Skeletal muscle tissue (tissue), 4 donors: ENCODE data around the gene RAPGEF4. TPM values are rescaled to one million over a fixed set of nuclear protein-coding genes. Genes with fewer than 3 reads are reported as not detected.

Experiments
- H3K27ac ChIP-seq: one replicate; pipeline ENCODE4 v1.7.0; 2013; ENCODE audit warnings: mild to moderate bottlenecking, low read depth, low read length, inconsistent platforms
- H3K27me3 ChIP-seq, 3 donors: one replicate each; pipeline ENCODE4 v1.7.0; 2013; ENCODE audit warnings: low read length in 3 of 3; ENCODE audit not compliant: control insufficient read depth in 3 of 3, insufficient read depth in 3 of 3
- H3K36me3 ChIP-seq, 3 donors: one replicate each; pipeline ENCODE4 v1.7.0; 2013; ENCODE audit warnings: low read length in 3 of 3; ENCODE audit not compliant: control insufficient read depth in 3 of 3, insufficient read depth in 3 of 3
- H3K4me1 ChIP-seq, 3 donors: one replicate each; pipeline ENCODE4 v1.7.0; 2013; ENCODE audit warnings: low read length in 3 of 3, mild to moderate bottlenecking in 3 of 3; ENCODE audit not compliant: control insufficient read depth in 3 of 3, insufficient read depth in 3 of 3
- H3K4me3 ChIP-seq, 3 donors: one replicate each; pipeline ENCODE4 v1.7.0; 2013; ENCODE audit warnings: low read length in 3 of 3
- H3K9ac ChIP-seq, 3 donors: one replicate each; pipeline ENCODE4 v1.7.0; 2013; ENCODE audit warnings: low read length in 3 of 3, mild to moderate bottlenecking in 3 of 3, moderate library complexity in 2 of 3, low read depth in 1 of 3
- H3K9me3 ChIP-seq, 3 donors: one replicate each; pipeline ENCODE4 v1.7.0; 2013; ENCODE audit warnings: low read length in 3 of 3; ENCODE audit not compliant: control insufficient read depth in 3 of 3
- total RNA-seq: library from RNA; depleted of rRNA; stranded (reverse); fragments of >200 nt; gene quantifications from one replicate; pipeline ENCODE4 v1.2.3, GENCODE V29; 2014
- donor health status: Osteomylitis.

Gene RAPGEF4
- total RNA-seq, 1 donor from 2014 or later, result 5.7 TPM

DNA sequence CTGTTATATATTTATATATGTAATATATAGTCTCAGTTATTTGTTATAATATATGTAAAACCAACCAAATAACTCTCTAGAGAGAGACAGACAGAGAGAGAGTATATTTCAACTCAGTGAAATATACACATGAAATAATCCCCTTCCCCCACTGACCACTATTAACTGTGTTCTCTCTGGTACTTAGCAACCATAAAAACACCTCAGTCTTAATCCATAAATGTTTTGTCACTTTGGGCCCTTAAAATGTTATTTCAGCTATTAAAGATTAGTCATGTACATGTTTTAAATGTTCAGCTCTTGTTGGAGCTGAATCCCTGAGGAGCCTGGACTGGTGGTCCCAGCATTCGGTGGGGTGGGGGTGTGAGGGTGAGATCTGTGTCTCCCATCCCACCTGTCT lies 217.8 kb downstream of the RAPGEF4 start:
- Histone ChIP-seq H3K4me1 (no peaks in the 10 kb centered on the region), H3K9me3 (no peaks in the 10 kb centered on the region), H3K36me3 (no peaks in the 10 kb centered on the region), H3K9ac (no peak overlapping the region), H3K27ac (no peak overlapping the region), H3K4me3 (no peak overlapping the region), H3K27me3 (no peaks in the 10 kb centered on the region)

DNA sequence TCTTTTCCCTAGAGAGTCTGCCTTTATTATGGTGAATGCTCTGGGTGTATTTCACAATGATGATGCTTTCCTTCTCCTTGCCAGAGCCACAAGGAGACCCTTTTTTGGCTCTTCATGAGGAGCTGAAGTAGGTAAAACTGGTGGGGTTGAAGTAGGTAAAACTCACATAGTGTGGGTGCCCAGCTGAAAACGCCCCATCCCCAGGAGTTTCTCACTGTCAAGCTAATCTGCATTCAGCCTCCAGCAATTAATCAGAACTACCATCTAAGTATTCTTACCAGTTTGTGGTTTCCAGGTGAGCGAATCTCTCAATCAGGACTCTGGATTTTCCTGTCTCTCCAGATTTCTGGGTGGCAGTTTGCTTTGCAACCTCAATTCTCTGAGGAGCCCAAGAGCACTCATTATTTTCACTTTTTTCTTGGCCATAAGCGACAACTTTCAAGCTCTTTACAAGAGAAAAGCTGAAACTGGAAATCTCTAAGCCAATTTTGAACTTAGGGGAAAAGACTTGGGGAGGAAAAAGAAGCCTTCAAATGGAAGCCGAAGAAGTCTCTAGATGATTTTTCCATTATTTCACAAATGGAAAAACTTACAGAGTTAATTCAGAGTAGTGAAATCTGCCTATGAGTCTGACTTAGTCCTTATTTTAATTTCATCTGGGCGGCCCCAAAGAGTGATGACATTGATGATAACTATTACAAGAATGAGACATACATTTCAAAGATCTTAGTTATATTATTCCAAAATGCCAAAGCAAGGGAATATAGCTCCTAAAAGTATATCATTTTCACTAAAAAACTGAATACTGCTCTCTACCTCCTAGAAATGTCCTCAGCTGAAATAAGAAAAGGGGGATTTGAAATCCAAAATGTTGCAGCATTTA lies 218.6 kb downstream of the RAPGEF4 start:
- Histone ChIP-seq H3K36me3 (no peaks in the 10 kb centered on the region), H3K9ac (no peak overlapping the region), H3K4me3 (no peak overlapping the region), H3K27me3 (no peaks in the 10 kb centered on the region), H3K4me1 (no peaks in the 10 kb centered on the region), H3K27ac (no peak overlapping the region), H3K9me3 (no peaks in the 10 kb centered on the region)

DNA sequence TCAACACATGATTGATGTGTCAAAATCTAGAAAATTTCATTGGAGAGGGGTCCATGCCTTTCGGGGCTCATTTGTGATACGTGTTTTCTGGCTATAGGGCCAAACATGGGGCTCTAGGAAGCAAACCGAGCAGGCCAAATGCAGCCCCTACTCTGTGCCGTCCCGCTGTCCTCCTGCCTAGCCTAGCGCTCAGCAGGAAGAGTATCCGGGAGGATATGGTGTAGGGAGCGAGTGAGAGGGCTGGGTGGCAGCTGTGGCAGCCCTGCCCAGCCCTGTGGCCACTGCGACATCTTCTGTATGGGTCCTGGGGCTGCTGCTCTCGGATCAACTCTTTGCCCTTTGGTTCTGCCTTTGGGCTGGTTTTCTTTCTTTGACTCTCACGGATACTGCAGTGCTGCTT lies 219.9 kb downstream of the RAPGEF4 start:
- H3K9ac ChIP-seq, result no peak overlapping the region
- H3K27ac ChIP-seq, result no peak overlapping the region
- no peaks in the 10 kb centered on the region for H3K9me3 ChIP-seq
- no peaks in the 10 kb centered on the region for H3K27me3 ChIP-seq
- no peak overlapping the region for H3K4me3 ChIP-seq
- H3K4me1 ChIP-seq, result no peaks in the 10 kb centered on the region
- no peaks in the 10 kb centered on the region for H3K36me3 ChIP-seq

DNA sequence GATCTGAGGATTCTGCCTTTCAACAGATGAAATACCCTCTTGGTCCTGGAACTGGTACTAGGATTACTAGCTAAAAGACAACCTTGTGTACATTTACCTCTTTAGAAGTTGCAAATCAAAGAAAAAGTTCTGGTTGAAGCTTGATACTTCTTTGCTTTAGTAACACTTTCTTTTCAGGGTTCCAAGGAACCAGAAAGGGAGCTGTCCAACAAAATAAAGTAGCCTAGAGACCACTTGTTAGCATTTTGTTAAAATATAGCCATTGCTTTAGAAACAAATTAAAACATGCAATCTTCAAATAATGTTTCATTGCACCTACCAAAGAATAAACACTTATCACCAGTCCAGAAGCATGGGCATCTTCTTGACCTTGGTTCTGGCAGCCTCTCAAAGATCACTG lies 222.1 kb downstream of the RAPGEF4 start:
- H3K4me3 ChIP-seq, result no peak overlapping the region
- no peaks in the 10 kb centered on the region for H3K9me3 ChIP-seq
- H3K27ac ChIP-seq, result no peak overlapping the region
- no peaks in the 10 kb centered on the region for H3K27me3 ChIP-seq
- no peak overlapping the region for H3K9ac ChIP-seq
- H3K4me1 ChIP-seq, result no peaks in the 10 kb centered on the region
- H3K36me3 ChIP-seq, result no peaks in the 10 kb centered on the region

DNA sequence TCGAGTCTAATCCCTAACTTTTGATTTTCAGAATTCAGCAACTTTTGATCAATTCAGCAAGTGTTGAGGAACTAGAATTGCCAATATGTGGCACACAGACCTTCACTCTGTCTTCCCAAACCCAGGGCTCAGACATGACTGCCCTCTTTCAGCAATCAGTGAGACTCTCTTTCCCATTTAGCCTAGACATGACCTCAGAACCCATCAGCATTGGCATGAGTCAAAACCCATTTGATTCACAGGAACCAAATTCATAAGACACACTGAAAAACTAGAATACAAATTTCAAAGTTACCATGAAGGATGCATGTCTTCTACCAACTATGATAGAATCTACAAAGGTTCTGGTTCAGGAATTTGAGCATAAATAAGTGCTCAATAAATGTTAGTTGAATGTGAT lies 226.4 kb downstream of the RAPGEF4 start:
- H3K9ac ChIP-seq, result no peak overlapping the region
- no peaks in the 10 kb centered on the region for H3K27me3 ChIP-seq
- no peaks in the 10 kb centered on the region for H3K9me3 ChIP-seq
- H3K4me1 ChIP-seq, result peaks cover under 1 to 3% (median 3%) of the 10 kb centered on the region in 3 donors
- no peak overlapping the region for H3K4me3 ChIP-seq
- no peak overlapping the region for H3K27ac ChIP-seq
- H3K36me3 ChIP-seq, result no peaks in the 10 kb centered on the region

DNA sequence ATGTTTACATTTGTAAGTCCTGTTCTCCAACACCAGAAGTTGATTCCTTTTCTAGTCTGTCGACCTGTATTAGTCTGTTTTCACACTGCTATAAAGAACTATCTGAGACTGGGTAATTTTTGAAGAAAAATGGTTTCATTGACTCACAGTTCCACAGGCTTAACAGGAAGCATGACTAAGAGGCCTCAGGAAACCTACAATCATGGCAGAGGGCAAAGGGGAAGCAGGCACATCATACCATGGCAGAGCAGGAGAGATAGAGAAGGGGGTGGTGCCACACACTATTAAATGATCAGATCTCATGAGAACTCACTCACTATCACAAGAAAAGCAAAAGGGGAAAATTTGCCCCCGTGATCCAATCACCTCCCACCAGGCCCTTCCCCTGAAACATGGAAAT lies 227.2 kb downstream of the RAPGEF4 start:
- peaks cover 7 to 11% (median 10%) of the 10 kb centered on the region in 3 donors for H3K4me1 ChIP-seq
- no peak overlapping the region for H3K27ac ChIP-seq
- H3K9me3 ChIP-seq, result no peaks in the 10 kb centered on the region
- no peak overlapping the region for H3K9ac ChIP-seq
- no peaks in the 10 kb centered on the region for H3K36me3 ChIP-seq
- no peaks in the 10 kb centered on the region for H3K27me3 ChIP-seq
- no peak overlapping the region for H3K4me3 ChIP-seq

DNA sequence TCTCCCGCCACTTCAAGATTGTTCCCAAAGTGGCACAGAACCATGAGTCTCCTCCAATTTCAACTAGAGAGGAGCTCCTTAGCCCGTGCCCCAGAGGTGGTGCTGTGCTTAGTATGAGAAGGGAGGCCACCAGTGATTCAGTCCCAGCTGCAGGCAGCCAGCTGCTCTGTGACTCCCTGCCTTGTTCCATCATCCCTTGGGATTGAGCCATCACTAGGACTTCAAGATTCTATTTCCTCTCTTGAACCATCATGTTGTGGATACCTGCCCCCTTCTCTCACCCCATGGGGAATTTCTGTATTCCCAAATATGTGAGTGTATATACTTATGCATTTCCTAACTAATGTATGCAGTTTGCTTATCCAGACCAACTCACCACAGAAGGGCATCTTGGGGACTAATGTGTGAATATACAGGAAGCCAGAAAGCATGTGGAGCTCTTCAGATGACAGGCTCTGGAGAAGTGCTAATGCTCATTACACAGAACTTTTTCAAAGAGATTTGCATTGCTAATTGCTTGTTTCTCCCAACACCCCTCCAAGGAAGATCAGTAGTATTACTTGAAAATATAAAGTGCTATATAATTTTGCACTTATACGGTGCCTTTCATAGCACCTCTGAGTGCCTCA lies 229.0 kb downstream of the RAPGEF4 start:
- Histone ChIP-seq H3K36me3 (no peaks in the 10 kb centered on the region), H3K4me3 (no peak overlapping the region), H3K9ac (no peak overlapping the region), H3K4me1 (peaks cover 14 to 21% (median 19%) of the 10 kb centered on the region in 3 donors), H3K27ac (no peak overlapping the region), H3K9me3 (no peaks in the 10 kb centered on the region), H3K27me3 (no peaks in the 10 kb centered on the region)

DNA sequence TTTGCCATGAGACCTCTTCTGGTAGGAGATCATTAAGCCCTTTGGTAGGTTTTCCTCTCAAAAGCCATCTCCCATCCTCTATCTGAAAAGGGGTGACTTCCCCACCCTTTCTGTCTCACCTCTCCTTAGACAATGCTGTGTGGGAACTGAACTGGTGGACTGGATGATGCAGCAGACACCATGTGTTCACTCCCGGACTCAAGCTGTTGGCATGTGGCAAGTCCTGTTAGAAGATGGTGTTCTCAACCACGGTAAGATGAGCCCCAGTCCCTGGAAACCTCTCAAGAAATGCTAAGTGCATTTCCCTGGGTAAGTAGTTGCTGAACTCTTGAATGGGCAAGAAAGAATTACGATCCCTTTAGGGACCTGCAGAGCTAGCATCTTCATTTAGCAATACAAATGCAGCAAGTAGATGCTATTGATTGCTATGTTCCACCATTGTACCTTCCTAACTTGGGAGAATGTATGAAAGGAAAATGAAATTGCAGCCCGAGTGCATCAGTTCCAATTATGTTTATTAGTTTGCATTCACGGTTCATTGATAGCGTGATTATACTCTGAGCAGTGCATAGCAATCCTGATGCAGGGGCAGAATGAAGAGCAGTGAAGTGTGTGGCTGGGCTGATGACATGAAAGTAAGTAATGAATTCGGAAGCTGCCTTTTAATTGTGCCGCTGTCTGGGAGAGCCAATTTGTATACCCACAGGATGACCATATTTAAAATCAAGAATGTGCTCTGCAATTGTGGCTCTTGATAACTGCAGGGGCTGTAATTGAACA lies 230.0 kb downstream of the RAPGEF4 start:
- Histone ChIP-seq H3K36me3 (no peaks in the 10 kb centered on the region), H3K4me1 (peaks cover 14 to 21% (median 19%) of the 10 kb centered on the region in 3 donors), H3K9me3 (no peaks in the 10 kb centered on the region), H3K27ac (no peak overlapping the region), H3K4me3 (no peak overlapping the region), H3K9ac (no peak overlapping the region), H3K27me3 (no peaks in the 10 kb centered on the region)

DNA sequence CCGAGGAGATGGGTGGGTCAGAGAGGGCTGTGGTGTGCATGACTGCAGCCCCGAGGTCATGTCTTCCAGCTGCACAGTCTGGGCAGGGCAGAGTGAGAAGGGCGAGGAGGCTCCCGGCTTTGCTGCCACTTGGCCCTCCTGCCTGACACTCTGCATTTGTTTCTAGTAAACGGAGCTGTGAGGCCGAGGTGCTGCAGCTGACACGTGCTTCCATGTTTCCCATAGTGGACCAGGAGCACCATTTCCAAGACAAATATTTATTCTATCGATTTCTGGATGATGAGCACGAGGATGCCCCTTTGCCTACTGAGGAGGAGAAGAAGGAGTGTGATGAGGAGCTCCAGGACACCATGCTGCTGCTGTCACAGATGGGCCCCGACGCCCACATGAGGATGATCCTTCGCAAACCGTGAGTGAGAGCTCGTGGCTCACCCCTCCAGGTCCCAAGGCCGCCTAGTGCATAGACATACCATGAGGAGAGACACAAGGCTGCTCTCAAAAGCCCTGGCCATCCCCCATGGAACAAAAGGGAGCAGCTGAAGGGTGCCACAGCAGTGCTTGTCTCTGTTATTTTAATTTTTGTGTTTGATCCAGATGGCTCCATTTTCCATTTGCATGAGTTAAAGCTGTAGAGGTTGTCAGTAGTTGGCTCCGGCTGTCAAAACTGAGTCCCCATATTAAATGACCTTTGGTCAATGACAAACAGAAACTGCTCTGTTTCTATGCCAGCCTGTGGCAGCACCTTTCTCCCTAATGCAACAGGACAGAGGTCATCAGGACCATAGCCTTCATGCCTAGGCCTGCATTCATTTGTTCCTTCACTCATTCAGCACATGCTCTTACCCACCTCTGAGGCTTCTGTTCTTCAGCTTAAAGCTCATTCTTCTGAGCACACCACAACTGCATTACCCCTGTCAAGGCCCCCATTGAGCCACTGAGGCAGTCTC lies 231.7 kb downstream of the RAPGEF4 start:
- no peak overlapping the region for H3K27ac ChIP-seq
- H3K4me1 ChIP-seq, result peaks cover 14 to 21% (median 19%) of the 10 kb centered on the region in 3 donors
- no peaks in the 10 kb centered on the region for H3K36me3 ChIP-seq
- H3K9ac ChIP-seq, result no peak overlapping the region
- H3K9me3 ChIP-seq, result no peaks in the 10 kb centered on the region
- H3K4me3 ChIP-seq, result no peak overlapping the region
- no peaks in the 10 kb centered on the region for H3K27me3 ChIP-seq
